GM21723 (cell line): Measurements from ENCODE around the gene PUS1.
"Not testable (repeated sequence)": the region's sequence is repeated elsewhere in the genome, so short reads cannot be mapped to it uniquely, and the experiment has no call there.

ENCODE experiments used
- ATAC-seq: cut with Tn5 transposase; IDR thresholded peaks from one replicate; pipeline ENCODE4 v1.9.1; 2021; ENCODE audit warnings: mild to moderate bottlenecking, moderate library complexity; ENCODE audit not compliant: unreplicated experiment

Gene PUS1

GRCh38 chr12:131934535-131934934 is 5.5 kb downstream of the PUS1 start:
- no peak for ATAC-seq

- ATAC-seq: no peak
Observed at GRCh38 chr12:131938082-131938481, 9.0 kb downstream of the PUS1 start.

- ATAC-seq: no peak
Observed at GRCh38 chr12:131939007-131939406, 9.9 kb downstream of the PUS1 start.

- ATAC-seq: no peak
Observed at GRCh38 chr12:131940141-131940547, 11.1 kb downstream of the PUS1 start.

- no peak for ATAC-seq
Observed at GRCh38 chr12:131941116-131941986, 12.3 kb downstream of the PUS1 start.

GRCh38 chr12:131941987-131942341 is 12.9 kb downstream of the PUS1 start:
- no peak for ATAC-seq

- no peak for ATAC-seq
Observed at GRCh38 chr12:131942671-131943070, 13.6 kb downstream of the PUS1 start.

GRCh38 chr12:131943389-131943788 is 14.3 kb downstream of the PUS1 start:
- no peak for ATAC-seq

- ATAC-seq: no peak
Observed at GRCh38 chr12:131943876-131944275, 14.8 kb downstream of the PUS1 start.

- ATAC-seq: no peak
Observed at GRCh38 chr12:131944601-131945251, 15.7 kb downstream of the PUS1 start.

- ATAC-seq: no peak
Observed at GRCh38 chr12:131946757-131947156, 17.7 kb downstream of the PUS1 start.

- no peak for ATAC-seq
Observed at GRCh38 chr12:131947482-131948027, 18.5 kb downstream of the PUS1 start.

- ATAC-seq: no peak
Observed at GRCh38 chr12:131948166-131948712, 19.2 kb downstream of the PUS1 start.

GRCh38 chr12:131948713-131949430 is 19.8 kb downstream of the PUS1 start:
- ATAC-seq: not testable (repeated sequence)

- peak; percentile 85 for ATAC-seq
Observed at GRCh38 chr12:131949431-131950181, 20.5 kb downstream of the PUS1 start, which contains the start of gene EP400. Gene EP400, plus strand, starts transcription at chr12:131949942. Its CDS starts 10,678 bp downstream, at chr12:131960620.

- peak; percentile 35 for ATAC-seq
Observed at GRCh38 chr12:131950182-131950913, 21.3 kb downstream of the PUS1 start.

GRCh38 chr12:131953810-131954209 is 24.7 kb downstream of the PUS1 start:
- ATAC-seq: not testable (repeated sequence)

- ATAC-seq: not testable (repeated sequence)
Observed at GRCh38 chr12:131954460-131954859, 25.4 kb downstream of the PUS1 start.

GRCh38 chr12:131959116-131959515 is 30.0 kb downstream of the PUS1 start:
- ATAC-seq: no peak
